H1 (cell line): ENCODE results near the gene MPRIP. TPM values are rescaled to one million over a fixed set of nuclear protein-coding genes. Genes with fewer than 3 reads are reported as not detected.

Source experiments
- CTCF ChIA-PET: fragments of 300-600 bp; sonication (Branson Sonifier 250); formaldehyde crosslinking; loops from one replicate; lab custom pipeline; 2021; ENCODE audit not compliant: partially characterized antibody; lab: Charles Lee
- POLR2A ChIA-PET: fragments of 300-600 bp; sonication (Branson Sonifier 250); formaldehyde crosslinking; loops from one replicate; lab custom pipeline; 2021; ENCODE audit warnings: inconsistent platforms; ENCODE audit not compliant: partially characterized antibody; lab: Charles Lee
- DNase-seq, 2 experiments: peaks; one replicate each; pipeline versions ENCODE4 v3.0.0 to v3.0.0-alpha.2; 2010 to 2022; ENCODE audit warnings: low spot score in 2 of 2, low read depth in 1 of 2, mixed read lengths in 1 of 2
- FAIRE-seq: peaks from 2 replicates; lab custom pipeline; 2011; peaks lifted over from hg19 to GRCh38; lab: Jason Lieb, UNC
- H2AFZ ChIP-seq: 2 replicates; pipeline ENCODE4 v1.8.1; 2012; ENCODE audit warnings: low read length, inconsistent platforms
- H2AK5ac ChIP-seq: 2 replicates; pipeline ENCODE4 v1.6.1; 2013; ENCODE audit warnings: low read depth, low read length
- H2BK120ac ChIP-seq: replicated peaks from 2 replicates; pipeline ENCODE3; 2013; ENCODE audit warnings: low read depth, low read length, inconsistent platforms
- H2BK12ac ChIP-seq: 2 replicates; pipeline ENCODE4 v1.6.1; 2013; ENCODE audit warnings: low read depth, low read length
- H2BK15ac ChIP-seq: 2 replicates; pipeline ENCODE4 v1.6.1; 2013; ENCODE audit warnings: low read length
- H2BK20ac ChIP-seq: 2 replicates; pipeline ENCODE4 v1.6.1; 2013; ENCODE audit warnings: low read length
- H2BK5ac ChIP-seq: 2 replicates; pipeline ENCODE4 v1.6.1; 2013; ENCODE audit warnings: low read depth, low read length
- H3K14ac ChIP-seq: 2 replicates; pipeline ENCODE4 v1.6.1; 2013; ENCODE audit warnings: inconsistent platforms; ENCODE audit not compliant: insufficient read length
- H3K18ac ChIP-seq: 2 replicates; pipeline ENCODE4 v1.6.1; 2013; ENCODE audit warnings: low read length; ENCODE audit errors: extremely low read depth
- H3K23ac ChIP-seq: 2 replicates; pipeline ENCODE4 v1.6.1; 2013; ENCODE audit warnings: inconsistent platforms; ENCODE audit not compliant: insufficient read length
- H3K23me2 ChIP-seq: 2 replicates; pipeline ENCODE4 v1.6.1; 2013; ENCODE audit warnings: low read depth, low read length
- H3K27ac ChIP-seq: 2 replicates; pipeline ENCODE4 v1.6.1; 2011; ENCODE audit warnings: low read depth, low read length, inconsistent platforms
- H3K27me3 ChIP-seq, 4 experiments: replicated peaks in 1 of 4; 1 replicate in 1 of 4; 2 replicates in 3 of 4; pipeline versions ENCODE4 v1.6.1 to v1.8.1; 2011 to 2013; ENCODE audit warnings: low read length in 3 of 4, mild to moderate bottlenecking in 3 of 4, inconsistent platforms in 2 of 4, mixed read lengths in 2 of 4, moderate library complexity in 1 of 4; ENCODE audit not compliant: control insufficient read depth in 3 of 4, insufficient read depth in 3 of 4; ENCODE audit errors: extremely low read depth in 1 of 4
- H3K36me3 ChIP-seq, 4 experiments: 2 replicates each; pipeline versions ENCODE4 v1.6.1 to v1.8.1; 2011 to 2013; ENCODE audit warnings: mild to moderate bottlenecking in 4 of 4, low read length in 3 of 4, moderate library complexity in 2 of 4, control low read depth in 1 of 4, inconsistent platforms in 1 of 4; ENCODE audit not compliant: insufficient read depth in 4 of 4, control insufficient read depth in 2 of 4
- H3K4ac ChIP-seq: replicated peaks from 2 replicates; pipeline ENCODE3; 2013; ENCODE audit warnings: low read length, low read depth, mixed read lengths, inconsistent platforms; ENCODE audit not compliant: insufficient read length
- H3K4me1 ChIP-seq, 4 experiments: replicated peaks in 1 of 4; 1 replicate in 1 of 4; 2 replicates in 3 of 4; pipeline versions ENCODE4 v1.6.1 to v1.8.1; 2011 to 2013; ENCODE audit warnings: low read length in 3 of 4, inconsistent platforms in 2 of 4, mixed read lengths in 1 of 4; ENCODE audit not compliant: insufficient read depth in 4 of 4, control insufficient read depth in 3 of 4
- H3K4me2 ChIP-seq, 2 experiments: 2 replicates each; pipeline versions ENCODE4 v1.6.1 to v1.8.1; 2011 to 2013; ENCODE audit warnings: low read depth in 2 of 2, low read length in 2 of 2, control low read depth in 1 of 2, inconsistent platforms in 1 of 2, mild to moderate bottlenecking in 1 of 2; ENCODE audit not compliant: insufficient read depth in 1 of 2
- H3K4me3 ChIP-seq, 4 experiments: fragments of 200-600, 300-600 bp in 1 of 4; sonication (generic), shearing (Covaris generic), sonication (Bioruptor Twin) in 1 of 4; 2 replicates each; pipeline versions ENCODE4 v1.5.1 to v1.8.1; 2011 to 2016; ENCODE audit warnings: low read length in 4 of 4, low read depth in 3 of 4, control low read depth in 2 of 4, inconsistent platforms in 2 of 4, mild to moderate bottlenecking in 2 of 4, mixed read lengths in 1 of 4, moderate library complexity in 1 of 4; ENCODE audit not compliant: insufficient read depth in 2 of 4; ENCODE audit errors: extremely low read depth in 1 of 4
- H3K56ac ChIP-seq: replicated peaks from 2 replicates; pipeline ENCODE3; 2013; ENCODE audit warnings: low read depth, mild to moderate bottlenecking, mixed read lengths, low read length, inconsistent platforms; ENCODE audit not compliant: insufficient read length
- H3K79me1 ChIP-seq: 2 replicates; pipeline ENCODE4 v1.6.1; 2013; ENCODE audit warnings: low read depth, low read length, control low read depth
- H3K79me2 ChIP-seq, 2 experiments: 2 replicates each; pipeline versions ENCODE4 v1.6.1 to v1.8.1; 2012 to 2013; ENCODE audit warnings: low read length in 2 of 2, mild to moderate bottlenecking in 2 of 2, inconsistent platforms in 1 of 2; ENCODE audit not compliant: insufficient read depth in 2 of 2, control insufficient read depth in 1 of 2
- H3K9ac ChIP-seq, 4 experiments: replicated peaks in 1 of 4; 1 replicate in 1 of 4; 2 replicates in 3 of 4; pipeline versions ENCODE4 v1.6.1 to v1.8.1; 2011 to 2013; ENCODE audit warnings: low read depth in 3 of 4, low read length in 3 of 4, control low read depth in 2 of 4, mild to moderate bottlenecking in 2 of 4, moderate library complexity in 2 of 4, inconsistent platforms in 1 of 4; ENCODE audit errors: extremely low read depth in 1 of 4
- H3K9me3 ChIP-seq, 2 experiments: 2 replicates each; pipeline versions ENCODE4 v1.6.1 to v1.8.1; 2012 to 2013; ENCODE audit warnings: mild to moderate bottlenecking in 2 of 2, moderate library complexity in 2 of 2, control low read depth in 1 of 2, inconsistent platforms in 1 of 2, low read depth in 1 of 2, low read length in 1 of 2, mixed read lengths in 1 of 2; ENCODE audit not compliant: insufficient read depth in 2 of 2
- H4K20me1 ChIP-seq, 2 experiments: replicated peaks in 1 of 2; 2 replicates each; pipeline versions ENCODE3 to v1.8.1; 2011 to 2013; ENCODE audit warnings: inconsistent platforms in 2 of 2, low read length in 2 of 2, mild to moderate bottlenecking in 1 of 2; ENCODE audit not compliant: insufficient read depth in 2 of 2, control insufficient read depth in 1 of 2
- H4K5ac ChIP-seq: 2 replicates; pipeline ENCODE4 v1.6.1; 2013; ENCODE audit warnings: low read length, low read depth, mixed read lengths, inconsistent platforms; ENCODE audit not compliant: insufficient read length
- H4K8ac ChIP-seq: 2 replicates; pipeline ENCODE4 v1.8.0; 2013; ENCODE audit warnings: mild to moderate bottlenecking, moderate library complexity, low read length, inconsistent platforms; ENCODE audit not compliant: insufficient read depth; ENCODE audit errors: extremely low read depth
- H4K91ac ChIP-seq: replicated peaks from 2 replicates; pipeline ENCODE3; 2013; ENCODE audit warnings: low read length, mixed read lengths, inconsistent platforms; ENCODE audit not compliant: insufficient read length
- BCL11A ChIP-seq, 2 experiments: IDR thresholded peaks; one replicate each; pipeline ENCODE4 v1.6.1; 2011; ENCODE audit warnings: low read depth in 2 of 2, low read length in 2 of 2, mild to moderate bottlenecking in 2 of 2
- CHD2 ChIP-seq: IDR thresholded peaks from 2 replicates; pipeline ENCODE4 v1.6.1; 2012; ENCODE audit warnings: low read length, improper control_type of control experiment
- CTCF ChIP-seq, 3 experiments: IDR thresholded peaks; 1 replicate in 2 of 3; 2 replicates in 1 of 3; pipeline versions ENCODE4 v1.5.1 to v1.6.1; 2011; ENCODE audit warnings: low read length in 3 of 3, mild to moderate bottlenecking in 3 of 3, inconsistent platforms in 2 of 3, low read depth in 1 of 3, moderate library complexity in 1 of 3; ENCODE audit not compliant: insufficient read depth in 1 of 3; ENCODE audit errors: control extremely low read depth in 1 of 3
- HDAC6 ChIP-seq: IDR thresholded peaks from one replicate; pipeline ENCODE4 v1.7.1; 2012; ENCODE audit warnings: low read depth, mild to moderate bottlenecking, inconsistent platforms, low read length, moderate library complexity
- JUN ChIP-seq: IDR thresholded peaks from 2 replicates; pipeline ENCODE4 v1.6.1; 2011; ENCODE audit warnings: low read depth, mild to moderate bottlenecking, improper control_type of control experiment, low read length
- KDM1A ChIP-seq: fragments of 200-600, 300-600 bp; sonication (generic); IDR thresholded peaks from 2 replicates; pipeline ENCODE4 v1.7.1; 2016; ENCODE audit warnings: mild to moderate bottlenecking, low read length, borderline replicate concordance
- POLR2A ChIP-seq, 2 experiments: IDR thresholded peaks; 1 replicate in 1 of 2; 2 replicates in 1 of 2; pipeline ENCODE4 v1.6.1; 2011; ENCODE audit warnings: low read depth in 2 of 2, low read length in 2 of 2, mild to moderate bottlenecking in 2 of 2; ENCODE audit errors: control extremely low read depth in 1 of 2
- SIX5 ChIP-seq: IDR thresholded peaks from 2 replicates; pipeline ENCODE4 v1.6.1; 2011; ENCODE audit warnings: mild to moderate bottlenecking, low read depth, low read length
- SP4 ChIP-seq: IDR thresholded peaks from 2 replicates; pipeline ENCODE4 v1.6.1; 2012; ENCODE audit warnings: low read length, inconsistent platforms
- YY1 ChIP-seq: IDR thresholded peaks from 2 replicates; pipeline ENCODE4 v1.6.1; 2011; ENCODE audit warnings: low read depth, mild to moderate bottlenecking, low read length
- WGBS, 2 experiments: shearing (Covaris generic) in 1 of 2; methylation state at CpG; one replicate each; pipeline versions ENCODE4 v1.1.6 to v1.1.7; 2013 to 2015; ENCODE audit warnings: low lambda C conversion rate in 2 of 2, mixed read lengths in 2 of 2, inconsistent platforms in 1 of 2, low coverage in 1 of 2, missing lambda C conversion rate in 1 of 2; ENCODE audit not compliant: insufficient replicate concordance in 2 of 2, insufficient coverage in 1 of 2, insufficient read length in 1 of 2; ENCODE audit errors: extremely low coverage in 1 of 2, missing lambda C conversion rate in 1 of 2; 5-methylcytosine and 5-hydroxymethylcytosine counted together
- polyA plus RNA-seq, 7 experiments: library from polyadenylated mRNA; depleted of rRNA in 3 of 7; stranded (reverse) in 5 of 7; unstranded in 2 of 7; fragments of >200 nt in 5 of 7; fragments of 200-250 nt in 2 of 7; gene quantifications; 1 replicate in 5 of 7; 2 replicates in 1 of 7; 4 replicates in 1 of 7; pipeline versions ENCODE4 v1.2.1 to v1.2.3, GENCODE V29; 2011 to 2013; ENCODE audit warnings: missing spikeins in 2 of 7, mixed read lengths in 2 of 7
- total RNA-seq: library from RNA; stranded (reverse); fragmentation: NEBNext Ultra II Directional; extraction: Animal tissue kit (Norgen Biotek cat#: 25700); gene quantifications from 2 replicates; pipeline ENCODE4 v1.2.1, GENCODE V29; 2021
- TF ChIP-seq, protein P1 (sequence below): IDR thresholded peaks from 2 replicates; pipeline ENCODE4 v1.6.1; 2012; ENCODE audit warnings: low read length, inconsistent platforms

MPRIP gene
- total and polyA plus RNA-seq, 2 of the 8 experiments (the other 6 are each of a cell fraction or from before 2014, with no cell fraction given) = 48.6 to 146 TPM

DNA sequence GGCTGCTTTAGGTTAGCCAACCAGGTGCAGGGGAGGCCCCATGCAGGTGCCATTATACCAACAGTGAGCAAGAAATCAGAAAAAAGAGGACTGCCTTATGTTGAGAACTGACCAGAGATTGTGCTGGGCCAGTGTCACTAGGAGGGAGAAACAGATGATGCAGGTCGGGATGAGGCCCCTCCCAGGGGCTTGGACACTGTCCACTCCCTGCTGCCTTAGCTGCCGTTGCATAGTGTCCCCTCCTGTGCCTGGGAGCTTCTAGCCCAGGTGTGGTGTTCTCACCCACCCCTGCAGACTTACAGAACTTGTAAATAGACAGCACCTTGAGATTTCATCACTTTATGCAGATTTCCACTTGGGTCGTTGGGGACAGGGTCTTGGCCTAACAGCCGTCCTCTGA is 127.1 kb downstream of the MPRIP start:
- Histone ChIP-seq H2AFZ (no peak overlapping the region), H3K9me3 (no peaks in the 10 kb centered on the region), H4K5ac (no peak overlapping the region), H3K4me2 (no peak overlapping the region), H3K18ac (no peak overlapping the region), H3K23ac (no peak overlapping the region), H2BK15ac (no peak overlapping the region), H3K79me1 (no peaks in the 10 kb centered on the region), H4K8ac (no peak overlapping the region), H3K36me3 (peaks cover 4 to 17% (median 9%) of the 10 kb centered on the region in 4 experiments; a peak in 7 of 8 replicates), H3K23me2 (no peaks in the 10 kb centered on the region), H3K27me3 (no peaks in the 10 kb centered on the region; a peak in 1 of 7 replicates), H3K27ac (no peak overlapping the region), H4K91ac (no peak overlapping the region), H3K4ac (no peak overlapping the region), H2BK120ac (no peak overlapping the region), H3K56ac (no peak overlapping the region), H2BK5ac (no peak overlapping the region; the same call in 1 of the 2 replicates), H3K14ac (no peak overlapping the region), H2AK5ac (no peak overlapping the region), H2BK12ac (no peak overlapping the region), H3K4me3 (no peak overlapping the region), H4K20me1 (peaks cover 0 to 7% of the 10 kb centered on the region in 2 experiments), H3K4me1 (no peaks in the 10 kb centered on the region), H3K9ac (no peak overlapping the region), H2BK20ac (no peak overlapping the region), H3K79me2 (no peaks in the 10 kb centered on the region)
- DNase-seq (no peak), FAIRE-seq (no peak)
- POLR2A ChIA-PET = no interaction called here
- CTCF ChIA-PET = interaction anchor here (0.6 to 6.2 kb wide), 6 partner anchors 9 to 178 kb away, joined by 3 to 44 read pairs (median 3); no protein-coding TSS in a partner anchor
- WGBS, 2 experiments = 88% methylated on average over 4 of the region's 4 CpGs; no CpG with 5 or more reads in 1 of the 2 experiments
- TF ChIP-seq POLR2A (IDR thresholded peaks at IDR 0.05; ENCODE audit: control extremely low read depth in 1 of 2, low read depth in 2 of 2, low read length in 2 of 2) = no peak
- TF ChIP-seq BCL11A (IDR thresholded peaks at IDR 0.05; ENCODE audit: low read depth in 2 of 2, low read length in 2 of 2) = no peak
- TF ChIP-seq YY1 = no peak
- no peak for TF ChIP-seq CTCF (IDR thresholded peaks at IDR 0.05; ENCODE audit: control extremely low read depth in 1 of 3, insufficient read depth in 1 of 3, low read depth in 1 of 3, low read length in 3 of 3)
- TF ChIP-seq SIX5 = no peak
- TF ChIP-seq JUN = no peak
- no peak for TF ChIP-seq CHD2
- no peak for TF ChIP-seq SP4
- TF ChIP-seq HDAC6 = no peak
- no peak for TF ChIP-seq KDM1A
- TF ChIP-seq, protein P1, sequence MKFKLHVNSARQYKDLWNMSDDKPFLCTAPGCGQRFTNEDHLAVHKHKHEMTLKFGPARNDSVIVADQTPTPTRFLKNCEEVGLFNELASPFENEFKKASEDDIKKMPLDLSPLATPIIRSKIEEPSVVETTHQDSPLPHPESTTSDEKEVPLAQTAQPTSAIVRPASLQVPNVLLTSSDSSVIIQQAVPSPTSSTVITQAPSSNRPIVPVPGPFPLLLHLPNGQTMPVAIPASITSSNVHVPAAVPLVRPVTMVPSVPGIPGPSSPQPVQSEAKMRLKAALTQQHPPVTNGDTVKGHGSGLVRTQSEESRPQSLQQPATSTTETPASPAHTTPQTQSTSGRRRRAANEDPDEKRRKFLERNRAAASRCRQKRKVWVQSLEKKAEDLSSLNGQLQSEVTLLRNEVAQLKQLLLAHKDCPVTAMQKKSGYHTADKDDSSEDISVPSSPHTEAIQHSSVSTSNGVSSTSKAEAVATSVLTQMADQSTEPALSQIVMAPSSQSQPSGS = no peak
